ENCODE results near the gene GANAB. TPM values are rescaled to one million over a fixed set of nuclear protein-coding genes. Genes with fewer than 3 reads are reported as not detected.

The GANAB gene
- total and polyA plus RNA-seq, 2 donors (not counting 1 experiment from before 2014, with no cell fraction given) = 279 to 328 TPM

DNA sequence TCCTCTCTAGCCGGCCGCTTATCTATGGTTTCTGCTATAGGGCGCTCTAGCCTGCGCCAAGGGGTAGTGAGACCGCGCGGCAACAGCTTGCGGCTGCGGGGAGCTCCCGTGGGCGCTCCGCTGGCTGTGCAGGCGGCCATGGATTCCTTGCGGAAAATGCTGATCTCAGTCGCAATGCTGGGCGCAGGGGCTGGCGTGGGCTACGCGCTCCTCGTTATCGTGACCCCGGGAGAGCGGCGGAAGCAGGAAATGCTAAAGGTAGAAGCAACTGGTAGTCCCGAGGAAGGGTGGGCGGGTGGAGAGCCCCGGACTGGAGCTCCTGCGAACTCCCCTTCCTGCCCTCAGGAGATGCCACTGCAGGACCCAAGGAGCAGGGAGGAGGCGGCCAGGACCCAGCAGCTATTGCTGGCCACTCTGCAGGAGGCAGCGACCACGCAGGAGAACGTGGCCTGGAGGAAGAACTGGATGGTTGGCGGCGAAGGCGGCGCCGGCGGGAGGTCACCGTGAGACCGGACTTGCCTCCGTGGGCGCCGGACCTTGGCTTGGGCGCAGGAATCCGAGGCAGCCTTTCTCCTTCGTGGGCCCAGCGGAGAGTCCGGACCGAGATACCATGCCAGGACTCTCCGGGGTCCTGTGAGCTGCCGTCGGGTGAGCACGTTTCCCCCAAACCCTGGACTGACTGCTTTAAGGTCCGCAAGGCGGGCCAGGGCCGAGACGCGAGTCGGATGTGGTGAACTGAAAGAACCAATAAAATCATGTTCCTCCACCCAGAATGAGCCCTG is 25.4 kb upstream of the GANAB start, which contains the start of the genes LBHD1 and UQCC3:
Gene LBHD1 (minus strand): TSS at position 660 of the 782 bp plus-strand sequence. CDS start 2,236 bp downstream, outside the sequence.
Gene UQCC3 (plus strand): TSS at position 66 of the 782 bp plus-strand sequence. CDS start 73 bp downstream, at position 139.
- Histone ChIP-seq H3K4me3 (replicated peaks in 1 of 4; ENCODE audit: control extremely low read depth in 1 of 4, insufficient read depth in 1 of 4, low read depth in 3 of 4, low read length in 4 of 4) (peak within 1 kb of the TSS; percentile 51 to 92 (median 66)), H3K36me3 (ENCODE audit: control insufficient read depth, insufficient read depth, low read length) (peaks cover 9% of the 10 kb centered on the region), H4K20me1 (ENCODE audit: control insufficient read depth, extremely low read depth, insufficient read depth, low read length) (no peaks in the 10 kb centered on the region), H3K4me1 (ENCODE audit: control insufficient read depth, extremely low read depth, insufficient read depth, low read length) (peaks cover 2% of the 10 kb centered on the region), H3K9ac (ENCODE audit: insufficient read depth, low read length) (peak within 1 kb of the TSS; percentile 66), H3K79me2 (ENCODE audit: control insufficient read depth, insufficient read depth, low read length) (peaks cover 12% of the 10 kb centered on the region), H3K9me3 (ENCODE audit: control insufficient read depth, insufficient read depth, low read depth, low read length) (no peaks in the 10 kb centered on the region), H3K4me2 (ENCODE audit: extremely low read depth, insufficient read depth, low read length) (peak within 1 kb of the TSS; percentile 88), H3K27ac (ENCODE audit: insufficient read depth, low read length) (peak within 1 kb of the TSS; percentile 70), H3K27me3 (ENCODE audit: control insufficient read depth, insufficient read depth, low read length) (no peaks in the 10 kb centered on the region), H2AFZ (ENCODE audit: low read length) (peak within 1 kb of the TSS; percentile 68)
- peak; percentile 88 to 92 for DNase-seq (ENCODE audit: low read depth in 2 of 2)
- TF ChIP-seq, protein P1, sequence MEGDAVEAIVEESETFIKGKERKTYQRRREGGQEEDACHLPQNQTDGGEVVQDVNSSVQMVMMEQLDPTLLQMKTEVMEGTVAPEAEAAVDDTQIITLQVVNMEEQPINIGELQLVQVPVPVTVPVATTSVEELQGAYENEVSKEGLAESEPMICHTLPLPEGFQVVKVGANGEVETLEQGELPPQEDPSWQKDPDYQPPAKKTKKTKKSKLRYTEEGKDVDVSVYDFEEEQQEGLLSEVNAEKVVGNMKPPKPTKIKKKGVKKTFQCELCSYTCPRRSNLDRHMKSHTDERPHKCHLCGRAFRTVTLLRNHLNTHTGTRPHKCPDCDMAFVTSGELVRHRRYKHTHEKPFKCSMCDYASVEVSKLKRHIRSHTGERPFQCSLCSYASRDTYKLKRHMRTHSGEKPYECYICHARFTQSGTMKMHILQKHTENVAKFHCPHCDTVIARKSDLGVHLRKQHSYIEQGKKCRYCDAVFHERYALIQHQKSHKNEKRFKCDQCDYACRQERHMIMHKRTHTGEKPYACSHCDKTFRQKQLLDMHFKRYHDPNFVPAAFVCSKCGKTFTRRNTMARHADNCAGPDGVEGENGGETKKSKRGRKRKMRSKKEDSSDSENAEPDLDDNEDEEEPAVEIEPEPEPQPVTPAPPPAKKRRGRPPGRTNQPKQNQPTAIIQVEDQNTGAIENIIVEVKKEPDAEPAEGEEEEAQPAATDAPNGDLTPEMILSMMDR (conservative IDR thresholded peaks at IDR 0.05 in 1 of 2, IDR thresholded peaks at IDR 0.05 in 1 of 2; ENCODE audit: low read depth in 1 of 2, low read length in 2 of 2) = no peak
- no peak for TF ChIP-seq EZH2 (IDR thresholded peaks at IDR 0.05; ENCODE audit: low read length, missing control alignments)

DNA sequence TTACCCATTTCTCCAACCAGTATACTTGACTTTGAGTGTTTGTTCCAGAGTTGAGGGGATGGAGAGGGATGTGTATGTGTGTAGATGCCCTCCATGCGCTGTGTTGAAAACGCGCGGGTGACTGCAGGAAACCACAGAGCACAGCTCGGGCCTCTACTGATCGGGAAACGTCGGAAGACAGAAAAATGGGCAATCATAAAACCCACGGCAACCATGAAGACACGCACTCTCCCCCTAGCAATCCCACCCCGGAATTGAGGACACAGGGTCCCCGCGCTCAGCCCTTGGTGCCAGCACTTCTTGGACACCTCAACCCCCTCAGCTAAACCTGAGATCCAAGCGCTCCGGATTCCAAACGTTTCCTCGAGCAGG is 24.8 kb upstream of the GANAB start:
- peak overlapping the region; percentile 51 to 92 (median 66) for H3K4me3 ChIP-seq (replicated peaks in 1 of 4; ENCODE audit: control extremely low read depth in 1 of 4, insufficient read depth in 1 of 4, low read depth in 3 of 4, low read length in 4 of 4)
- no peak for DNase-seq (ENCODE audit: low read depth in 2 of 2)
- H3K9ac ChIP-seq (ENCODE audit: insufficient read depth, low read length) = peak overlapping the region; percentile 66
- peak overlapping the region; percentile 68 for H2AFZ ChIP-seq (ENCODE audit: low read length)
- H4K20me1 ChIP-seq (ENCODE audit: control insufficient read depth, extremely low read depth, insufficient read depth, low read length) = no peaks in the 10 kb centered on the region
- TF ChIP-seq, protein P1 (conservative IDR thresholded peaks at IDR 0.05 in 1 of 2, IDR thresholded peaks at IDR 0.05 in 1 of 2; ENCODE audit: low read depth in 1 of 2, low read length in 2 of 2) = no peak
- TF ChIP-seq EZH2 (IDR thresholded peaks at IDR 0.05; ENCODE audit: low read length, missing control alignments) = no peak
- peaks cover 18% of the 10 kb centered on the region for H3K79me2 ChIP-seq (ENCODE audit: control insufficient read depth, insufficient read depth, low read length)
- H3K36me3 ChIP-seq (ENCODE audit: control insufficient read depth, insufficient read depth, low read length) = peaks cover 10% of the 10 kb centered on the region
- H3K4me2 ChIP-seq (ENCODE audit: extremely low read depth, insufficient read depth, low read length) = peak overlapping the region; percentile 75
- H3K9me3 ChIP-seq (ENCODE audit: control insufficient read depth, insufficient read depth, low read depth, low read length) = no peaks in the 10 kb centered on the region
- peaks cover 8% of the 10 kb centered on the region for H3K4me1 ChIP-seq (ENCODE audit: control insufficient read depth, extremely low read depth, insufficient read depth, low read length)
- peak overlapping the region; percentile 70 for H3K27ac ChIP-seq (ENCODE audit: insufficient read depth, low read length)
- H3K27me3 ChIP-seq (ENCODE audit: control insufficient read depth, insufficient read depth, low read length) = no peaks in the 10 kb centered on the region

- no peaks in the 10 kb centered on the region for H4K20me1 ChIP-seq (ENCODE audit: control insufficient read depth, extremely low read depth, insufficient read depth, low read length)
- DNase-seq (ENCODE audit: low read depth in 2 of 2) = no peak
- no peak overlapping the region for H3K4me2 ChIP-seq (ENCODE audit: extremely low read depth, insufficient read depth, low read length)
- H3K9ac ChIP-seq (ENCODE audit: insufficient read depth, low read length) = no peak overlapping the region
- peaks cover 11% of the 10 kb centered on the region for H3K36me3 ChIP-seq (ENCODE audit: control insufficient read depth, insufficient read depth, low read length)
- H3K27ac ChIP-seq (ENCODE audit: insufficient read depth, low read length) = no peak overlapping the region
- H3K79me2 ChIP-seq (ENCODE audit: control insufficient read depth, insufficient read depth, low read length) = peaks cover 30% of the 10 kb centered on the region
- no peaks in the 10 kb centered on the region for H3K27me3 ChIP-seq (ENCODE audit: control insufficient read depth, insufficient read depth, low read length)
- H3K9me3 ChIP-seq (ENCODE audit: control insufficient read depth, insufficient read depth, low read depth, low read length) = no peaks in the 10 kb centered on the region
- TF ChIP-seq, protein P1 (conservative IDR thresholded peaks at IDR 0.05 in 1 of 2, IDR thresholded peaks at IDR 0.05 in 1 of 2; ENCODE audit: low read depth in 1 of 2, low read length in 2 of 2) = no peak
- no peak for TF ChIP-seq EZH2 (IDR thresholded peaks at IDR 0.05; ENCODE audit: low read length, missing control alignments)
- H3K4me3 ChIP-seq (replicated peaks in 1 of 4; ENCODE audit: control extremely low read depth in 1 of 4, insufficient read depth in 1 of 4, low read depth in 3 of 4, low read length in 4 of 4) = no peak overlapping the region
- peaks cover 10% of the 10 kb centered on the region for H3K4me1 ChIP-seq (ENCODE audit: control insufficient read depth, extremely low read depth, insufficient read depth, low read length)
- no peak overlapping the region for H2AFZ ChIP-seq (ENCODE audit: low read length)
These were observed 23.2 kb upstream of the GANAB start for GRCh38 chr11:62669420-62670161.

Measured in fibroblast of lung (primary cell).